ENCODE results near the gene GTF3C4. TPM values are rescaled to one million over a fixed set of nuclear protein-coding genes. Genes with fewer than 3 reads are reported as not detected.

GTF3C4 gene
- total RNA-seq, 2 donors from 2014 or later, result 6.2 to 6.9 TPM

DNA sequence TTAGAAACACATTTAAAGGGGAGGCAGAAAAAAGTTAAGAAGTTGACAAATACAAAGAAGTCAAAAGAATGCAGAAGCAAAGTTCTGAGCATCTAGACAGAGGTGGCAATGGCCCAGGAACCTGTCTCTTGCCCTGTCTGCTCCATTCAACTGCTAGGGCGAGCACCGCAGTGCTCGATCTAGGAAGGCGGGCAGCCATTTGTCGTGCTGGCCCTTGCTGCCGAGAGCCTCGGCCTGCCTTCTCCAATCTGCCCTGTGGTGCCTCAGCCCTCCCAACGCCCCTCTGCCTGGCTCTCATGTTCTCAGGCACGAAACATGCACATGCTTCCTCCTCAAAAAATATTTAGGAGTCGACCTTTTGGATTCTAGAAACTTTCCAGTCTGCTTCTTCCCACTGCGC is 42.7 kb upstream of the GTF3C4 start:
- 88 to 89% methylated on average over 11 of the region's 11 CpGs for WGBS, 2 donors
- intact Hi-C loops (cut with DNase I), result no loop called here
- no peak for DNase-seq
- Histone ChIP-seq H3K4me1 (no peaks in the 10 kb centered on the region), H3K36me3 (replicated peaks in 1 of 2; ENCODE audit: insufficient read depth in 1 of 2, low read depth in 2 of 2) (peaks cover 0 to 12% of the 10 kb centered on the region in 2 donors), H3K9me3 (no peaks in the 10 kb centered on the region), H3K27me3 (no peaks in the 10 kb centered on the region), H3K27ac (no peak overlapping the region), H3K4me3 (no peak overlapping the region)
- no peak for ATAC-seq
- TF ChIP-seq POLR2A (IDR thresholded peaks at IDR 0.05), result no peak
- TF ChIP-seq, protein P1, sequence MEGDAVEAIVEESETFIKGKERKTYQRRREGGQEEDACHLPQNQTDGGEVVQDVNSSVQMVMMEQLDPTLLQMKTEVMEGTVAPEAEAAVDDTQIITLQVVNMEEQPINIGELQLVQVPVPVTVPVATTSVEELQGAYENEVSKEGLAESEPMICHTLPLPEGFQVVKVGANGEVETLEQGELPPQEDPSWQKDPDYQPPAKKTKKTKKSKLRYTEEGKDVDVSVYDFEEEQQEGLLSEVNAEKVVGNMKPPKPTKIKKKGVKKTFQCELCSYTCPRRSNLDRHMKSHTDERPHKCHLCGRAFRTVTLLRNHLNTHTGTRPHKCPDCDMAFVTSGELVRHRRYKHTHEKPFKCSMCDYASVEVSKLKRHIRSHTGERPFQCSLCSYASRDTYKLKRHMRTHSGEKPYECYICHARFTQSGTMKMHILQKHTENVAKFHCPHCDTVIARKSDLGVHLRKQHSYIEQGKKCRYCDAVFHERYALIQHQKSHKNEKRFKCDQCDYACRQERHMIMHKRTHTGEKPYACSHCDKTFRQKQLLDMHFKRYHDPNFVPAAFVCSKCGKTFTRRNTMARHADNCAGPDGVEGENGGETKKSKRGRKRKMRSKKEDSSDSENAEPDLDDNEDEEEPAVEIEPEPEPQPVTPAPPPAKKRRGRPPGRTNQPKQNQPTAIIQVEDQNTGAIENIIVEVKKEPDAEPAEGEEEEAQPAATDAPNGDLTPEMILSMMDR (IDR thresholded peaks at IDR 0.05), result no peak

DNA sequence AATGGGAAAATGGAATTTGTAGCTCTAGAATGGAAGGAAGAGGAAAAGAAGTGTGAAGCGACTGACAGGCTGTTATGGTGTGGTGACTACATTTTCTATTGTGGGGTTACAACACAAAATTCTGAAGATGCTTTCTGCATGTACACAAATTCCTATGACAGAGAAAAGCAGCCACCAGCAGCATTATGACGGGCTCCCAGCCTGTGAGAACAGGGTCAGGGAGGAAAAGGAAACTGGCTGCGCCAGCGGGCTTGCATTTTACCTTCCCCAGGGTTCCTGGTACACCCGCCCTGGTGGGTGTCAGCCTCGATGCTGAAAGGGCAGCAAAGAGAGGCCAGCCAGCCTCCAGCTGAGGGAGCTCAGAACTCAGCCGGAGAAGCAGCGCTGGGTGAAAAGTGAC is 41.5 kb upstream of the GTF3C4 start:
- Histone ChIP-seq H3K4me1 (no peaks in the 10 kb centered on the region), H3K27me3 (no peaks in the 10 kb centered on the region), H3K4me3 (no peak overlapping the region), H3K9me3 (no peaks in the 10 kb centered on the region), H3K27ac (no peak overlapping the region), H3K36me3 (replicated peaks in 1 of 2; ENCODE audit: insufficient read depth in 1 of 2, low read depth in 2 of 2) (peaks cover 0 to 12% of the 10 kb centered on the region in 2 donors)
- WGBS, 2 donors, result 87 to 91% methylated on average over 8 of the region's 8 CpGs
- ATAC-seq (no peak), DNase-seq (no peak)
- TF ChIP-seq, protein P1 (IDR thresholded peaks at IDR 0.05), result no peak
- TF ChIP-seq POLR2A (IDR thresholded peaks at IDR 0.05), result no peak
- intact Hi-C loops (cut with DNase I), result no loop called here

DNA sequence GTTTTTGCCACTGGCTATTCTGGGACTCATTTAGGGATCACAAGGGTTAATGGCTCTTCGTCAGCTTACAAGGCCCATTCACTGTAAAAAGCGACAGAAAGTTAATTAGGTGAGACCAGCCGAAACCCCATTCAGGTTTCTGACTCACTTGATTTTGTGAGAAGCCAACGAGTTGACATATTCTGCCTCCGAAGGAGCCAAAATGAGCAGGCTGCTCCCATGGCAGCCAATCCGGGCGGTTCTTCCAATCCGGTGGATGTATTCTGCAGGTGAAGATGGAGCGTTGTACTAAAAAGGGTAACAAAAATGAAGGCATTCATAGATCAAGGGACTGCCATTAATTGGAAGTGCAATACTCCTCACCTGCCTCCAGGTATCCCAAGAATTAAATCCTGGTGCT is 40.1 kb upstream of the GTF3C4 start:
- no peak for TF ChIP-seq POLR2A (IDR thresholded peaks at IDR 0.05)
- TF ChIP-seq, protein P1 (IDR thresholded peaks at IDR 0.05), result no peak
- no peaks in the 10 kb centered on the region for H3K27me3 ChIP-seq
- no peak overlapping the region for H3K27ac ChIP-seq
- no peak for DNase-seq
- WGBS, 2 donors, result 86 to 87% methylated on average over 9 of the region's 9 CpGs
- H3K4me1 ChIP-seq, result no peaks in the 10 kb centered on the region
- intact Hi-C loops (cut with DNase I), result no loop called here
- ATAC-seq, result no peak
- H3K9me3 ChIP-seq, result no peaks in the 10 kb centered on the region
- H3K36me3 ChIP-seq (replicated peaks in 1 of 2; ENCODE audit: insufficient read depth in 1 of 2, low read depth in 2 of 2), result peaks cover 0 to 12% of the 10 kb centered on the region in 2 donors
- H3K4me3 ChIP-seq, result no peak overlapping the region

DNA sequence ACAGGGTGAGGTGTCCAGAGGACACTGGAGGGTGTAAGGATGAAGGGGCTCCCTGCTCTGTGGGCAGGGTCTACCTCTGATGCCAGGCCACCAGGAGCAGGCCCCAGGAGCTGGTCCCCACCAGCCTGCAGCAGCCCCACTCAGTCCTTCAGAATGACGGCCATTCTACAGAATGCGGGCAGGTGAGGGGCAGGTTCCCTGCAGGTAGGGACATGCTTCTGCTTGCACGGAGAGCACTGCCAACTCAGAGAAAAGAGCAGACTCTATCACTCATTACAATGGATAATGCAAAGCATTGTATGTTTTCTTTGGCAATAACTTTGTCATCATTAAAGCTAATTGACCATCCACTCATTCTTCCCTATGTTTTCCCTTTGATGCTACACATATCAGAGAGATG is 39.5 kb upstream of the GTF3C4 start:
- no peak overlapping the region for H3K4me3 ChIP-seq
- 82 to 95% methylated on average over 2 to 3 of the region's 3 CpGs for WGBS, 2 donors
- TF ChIP-seq, protein P1 (IDR thresholded peaks at IDR 0.05), result no peak
- TF ChIP-seq POLR2A (IDR thresholded peaks at IDR 0.05), result no peak
- no peak overlapping the region for H3K27ac ChIP-seq
- no peaks in the 10 kb centered on the region for H3K4me1 ChIP-seq
- H3K9me3 ChIP-seq, result no peaks in the 10 kb centered on the region
- DNase-seq, result no peak
- no peaks in the 10 kb centered on the region for H3K27me3 ChIP-seq
- intact Hi-C loops (cut with DNase I), result no loop called here
- no peak for ATAC-seq
- peaks cover 0 to 12% of the 10 kb centered on the region in 2 donors for H3K36me3 ChIP-seq (replicated peaks in 1 of 2; ENCODE audit: insufficient read depth in 1 of 2, low read depth in 2 of 2)

DNA sequence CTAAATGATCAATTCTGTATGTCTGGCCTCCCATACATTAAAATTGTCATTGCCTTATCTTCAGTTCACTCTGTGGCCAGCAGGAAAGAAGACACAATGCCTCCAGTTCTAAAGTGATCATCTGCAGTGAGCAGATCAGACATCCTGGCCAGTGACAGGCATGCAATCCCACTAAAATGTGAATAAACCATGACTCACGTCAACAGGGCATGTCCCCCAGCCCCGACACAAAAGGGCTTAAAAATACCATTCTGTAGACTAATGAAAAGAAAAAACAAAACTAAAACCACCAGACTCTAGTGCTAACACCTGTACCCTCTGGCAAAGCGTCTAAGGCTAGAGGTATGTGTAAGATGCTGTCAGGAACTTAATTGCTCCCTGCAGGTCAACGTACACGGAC is 39.0 kb upstream of the GTF3C4 start:
- WGBS, 2 donors, result 90 to 93% methylated on average over 5 of the region's 5 CpGs
- intact Hi-C loops (cut with DNase I), result no loop called here

More for the DNA sequence above, 39.0 kb upstream of the GTF3C4 start:
- H3K9me3 ChIP-seq, result no peaks in the 10 kb centered on the region
- H3K4me3 ChIP-seq, result no peak overlapping the region
- ATAC-seq (no peak), DNase-seq (no peak)
- TF ChIP-seq, protein P1 (IDR thresholded peaks at IDR 0.05), result no peak
- TF ChIP-seq POLR2A (IDR thresholded peaks at IDR 0.05), result no peak
- peaks cover 0 to 12% of the 10 kb centered on the region in 2 donors for H3K36me3 ChIP-seq (replicated peaks in 1 of 2; ENCODE audit: insufficient read depth in 1 of 2, low read depth in 2 of 2)
- H3K27me3 ChIP-seq, result no peaks in the 10 kb centered on the region
- H3K27ac ChIP-seq, result no peak overlapping the region
- no peaks in the 10 kb centered on the region for H3K4me1 ChIP-seq

Measured in body of pancreas (tissue), 4 donors.